SK-N-SH treated with all-trans-retinoic acid at 6 μM for 48 hours (cell line): ENCODE data around the gene ZNF730.

Source experiments
- ATAC-seq: fragments of 200-7000 bp; cut with Tn5 transposase; 3 replicates; pipeline ENCODE4 v1.9.1; 2020; ENCODE audit warnings: mild to moderate bottlenecking, moderate library complexity
- ARNTL ChIP-seq: fragments of 450-650 bp; formaldehyde crosslinking; IDR thresholded peaks from 2 replicates; pipeline ENCODE4 v1.5.0; 2020; ENCODE audit warnings: low read depth, mild to moderate bottlenecking, moderate library complexity, borderline replicate concordance
- BACH2 ChIP-seq: fragments of 250-450 bp; sonication (Bioruptor Pico); IDR thresholded peaks from 2 replicates; pipeline ENCODE4 v1.9.0; 2021; ENCODE audit warnings: mild to moderate bottlenecking, borderline replicate concordance
- CREB5 ChIP-seq: fragments of 250-450 bp; sonication (Bioruptor Pico); IDR thresholded peaks from 2 replicates; pipeline ENCODE4 v1.5.1; 2020; ENCODE audit warnings: low read depth, mild to moderate bottlenecking, moderate library complexity
- CSDC2 ChIP-seq: fragments of 250-450 bp; sonication (Bioruptor Pico); IDR thresholded peaks from 2 replicates; pipeline ENCODE4 v1.5.0; 2020; ENCODE audit warnings: mild to moderate bottlenecking, moderate library complexity
- CSRNP3 ChIP-seq: fragments of 250-450 bp; sonication (Bioruptor Pico); IDR thresholded peaks from 2 replicates; pipeline ENCODE4 v1.5.1; 2021; ENCODE audit warnings: mild to moderate bottlenecking, moderate library complexity
- ESRRG ChIP-seq: fragments of 250-450 bp; sonication (Bioruptor Pico); IDR thresholded peaks from 2 replicates; pipeline ENCODE4 v1.6.1; 2021; ENCODE audit warnings: mild to moderate bottlenecking
- GLIS3 ChIP-seq: fragments of 250-450 bp; sonication (Bioruptor Pico); IDR thresholded peaks from 2 replicates; pipeline ENCODE4 v1.5.0; 2020; ENCODE audit warnings: mild to moderate bottlenecking, moderate library complexity
- ISL1 ChIP-seq: fragments of 250-450 bp; sonication (Bioruptor Pico); IDR thresholded peaks from 2 replicates; pipeline ENCODE4 v2.1.2; 2022; ENCODE audit warnings: mild to moderate bottlenecking, moderate library complexity
- OSR1 ChIP-seq: fragments of 250-450 bp; sonication (Bioruptor Pico); IDR thresholded peaks from 2 replicates; pipeline ENCODE4 v1.8.0; 2022; ENCODE audit warnings: moderate library complexity, mild to moderate bottlenecking, inconsistent platforms
- PATZ1 ChIP-seq: fragments of 250-450 bp; sonication (Bioruptor Pico); IDR thresholded peaks from 2 replicates; pipeline ENCODE4 v1.8.0; 2020; ENCODE audit warnings: mild to moderate bottlenecking, moderate library complexity, borderline replicate concordance
- PPARA ChIP-seq: fragments of 250-450 bp; sonication (Bioruptor Pico); IDR thresholded peaks from 2 replicates; pipeline ENCODE4 v1.5.0; 2020; ENCODE audit warnings: mild to moderate bottlenecking, borderline replicate concordance
- SNAI2 ChIP-seq: fragments of 250-450 bp; sonication (Bioruptor Pico); IDR thresholded peaks from 2 replicates; pipeline ENCODE4 v1.5.0; 2020; ENCODE audit warnings: mild to moderate bottlenecking, moderate library complexity
- TCF4 ChIP-seq: fragments of 250-450 bp; sonication (Bioruptor Pico); IDR thresholded peaks from 2 replicates; pipeline ENCODE4 v1.8.0; 2021; ENCODE audit warnings: mild to moderate bottlenecking, moderate library complexity, borderline replicate concordance
- TOX ChIP-seq: fragments of 250-450 bp; sonication (Bioruptor Pico); IDR thresholded peaks from 2 replicates; pipeline ENCODE4 v1.8.0; 2021; ENCODE audit warnings: mild to moderate bottlenecking, moderate library complexity, borderline replicate concordance
- TSHZ2 ChIP-seq: fragments of 250-450 bp; sonication (Bioruptor Pico); IDR thresholded peaks from 2 replicates; pipeline ENCODE4 v1.5.0; 2020; ENCODE audit warnings: mild to moderate bottlenecking, moderate library complexity
- ZC3H10 ChIP-seq: fragments of 250-450 bp; sonication (Bioruptor Pico); IDR thresholded peaks from 2 replicates; pipeline ENCODE4 v1.5.1; 2021; ENCODE audit warnings: mild to moderate bottlenecking, moderate library complexity
- ZFP3 ChIP-seq: fragments of 250-450 bp; sonication (Bioruptor Pico); IDR thresholded peaks from 2 replicates; pipeline ENCODE4 v1.5.0; 2020; ENCODE audit warnings: mild to moderate bottlenecking, moderate library complexity
- ZFP30 ChIP-seq: fragments of 450-650 bp; formaldehyde crosslinking; IDR thresholded peaks from 2 replicates; pipeline ENCODE4 v1.5.0; 2022; ENCODE audit warnings: mild to moderate bottlenecking, moderate library complexity
- ZNF70 ChIP-seq: fragments of 450-650 bp; formaldehyde crosslinking; IDR thresholded peaks from 2 replicates; pipeline ENCODE4 v1.5.0; 2020; ENCODE audit warnings: mild to moderate bottlenecking, moderate library complexity
- ZNF8 ChIP-seq: fragments of 450-650 bp; formaldehyde crosslinking; IDR thresholded peaks from 2 replicates; pipeline ENCODE4 v1.5.0; 2020; ENCODE audit warnings: mild to moderate bottlenecking, moderate library complexity

ZNF730 gene

GRCh38 chr19:23116802-23117571, at the start of gene ZNF730:
ZNF730 (plus strand) TSS chr19:23117025; CDS start chr19:23117174, 149 bp downstream.
- ATAC-seq = peak; percentile 97
- TF ChIP-seq ISL1 (CRISPR knock-in tag) (no peak), ZNF70 (no peak), ZC3H10 (CRISPR knock-in tag) (no peak), SNAI2 (no peak), ZNF8 (no peak), BACH2 (CRISPR knock-in tag) (no peak), PPARA (CRISPR knock-in tag) (no peak), ZFP30 (CRISPR knock-in tag) (no peak), TSHZ2 (CRISPR knock-in tag) (no peak)
- TF ChIP-seq, all 23 proteins: peak for 0

GRCh38 chr19:23070353-23071146, 46.3 kb upstream of the ZNF730 start:
- TF ChIP-seq ARNTL (no peak), ZFP30 (CRISPR knock-in tag) (no peak), ZNF70 (no peak), ISL1 (CRISPR knock-in tag) (no peak), BACH2 (CRISPR knock-in tag) (no peak)
- peak; percentile 50 for ATAC-seq

GRCh38 chr19:23071147-23071511, 45.7 kb upstream of the ZNF730 start:
- TF ChIP-seq GLIS3 (CRISPR knock-in tag) = no peak
- no peak for TF ChIP-seq TSHZ2 (CRISPR knock-in tag)
- no peak for TF ChIP-seq CSDC2 (CRISPR knock-in tag)
- no peak for TF ChIP-seq TOX (CRISPR knock-in tag)
- no peak for TF ChIP-seq ZFP3 (CRISPR knock-in tag)
- no peak for TF ChIP-seq TCF4 (CRISPR knock-in tag)
- TF ChIP-seq ZFP30 (CRISPR knock-in tag) = no peak
- TF ChIP-seq ZNF70 = no peak
- no peak for TF ChIP-seq ZC3H10 (CRISPR knock-in tag)
- TF ChIP-seq ESRRG (CRISPR knock-in tag) = no peak
- TF ChIP-seq OSR1 (CRISPR knock-in tag) = no peak
- no peak for TF ChIP-seq PPARA (CRISPR knock-in tag)
- no peak for TF ChIP-seq CSRNP3
- TF ChIP-seq SNAI2 = no peak
- no peak for TF ChIP-seq CREB5 (CRISPR knock-in tag)
- TF ChIP-seq PATZ1 = no peak
- TF ChIP-seq, all 23 proteins: peak for 0
- peak; percentile 23 for ATAC-seq
